HG03103 (cell line): ENCODE data around the gene PARD3B.

Source experiments
- ATAC-seq: cut with Tn5 transposase; IDR thresholded peaks from one replicate; pipeline ENCODE4 v1.9.1; 2021; ENCODE audit warnings: low read depth; ENCODE audit not compliant: unreplicated experiment

PARD3B gene

GRCh38 chr2:205563646-205564045 is 1018.4 kb downstream of the PARD3B start:
- no peak for ATAC-seq

- ATAC-seq: no peak
Measured at GRCh38 chr2:205564346-205565141, 1019.3 kb downstream of the PARD3B start.

- ATAC-seq: no peak
Measured at GRCh38 chr2:205565142-205565522, 1019.9 kb downstream of the PARD3B start.

GRCh38 chr2:205566606-205567168 is 1021.4 kb downstream of the PARD3B start:
- no peak for ATAC-seq

- no peak for ATAC-seq
Measured at GRCh38 chr2:205568620-205569019, 1023.3 kb downstream of the PARD3B start.

GRCh38 chr2:205570648-205571047 is 1025.4 kb downstream of the PARD3B start:
- ATAC-seq: no peak

- no peak for ATAC-seq
Measured at GRCh38 chr2:205571360-205571959, 1026.2 kb downstream of the PARD3B start.

GRCh38 chr2:205574001-205574400 is 1028.7 kb downstream of the PARD3B start:
- ATAC-seq: no peak

GRCh38 chr2:205579335-205579734 is 1034.1 kb downstream of the PARD3B start:
- no peak for ATAC-seq

GRCh38 chr2:205580212-205580987 is 1035.1 kb downstream of the PARD3B start:
- ATAC-seq: no peak

- ATAC-seq: no peak
Measured at GRCh38 chr2:205582366-205582765, 1037.1 kb downstream of the PARD3B start.

GRCh38 chr2:205585449-205586383 is 1040.4 kb downstream of the PARD3B start:
- ATAC-seq: no peak

GRCh38 chr2:205586626-205587025 is 1041.4 kb downstream of the PARD3B start:
- no peak for ATAC-seq

GRCh38 chr2:205589479-205589878 is 1044.2 kb downstream of the PARD3B start:
- no peak for ATAC-seq

GRCh38 chr2:205590759-205591158 is 1045.5 kb downstream of the PARD3B start:
- no peak for ATAC-seq

- no peak for ATAC-seq
Measured at GRCh38 chr2:205593891-205594290, 1048.6 kb downstream of the PARD3B start.

GRCh38 chr2:205596581-205596980 is 1051.3 kb downstream of the PARD3B start:
- no peak for ATAC-seq

- ATAC-seq: no peak
Measured at GRCh38 chr2:205605638-205606304, 1060.5 kb downstream of the PARD3B start.

GRCh38 chr2:205607146-205607545 is 1061.9 kb downstream of the PARD3B start:
- no peak for ATAC-seq

- ATAC-seq: no peak
Measured at GRCh38 chr2:205609113-205609512, 1063.8 kb downstream of the PARD3B start.
